GM21360 (cell line): ENCODE data around the gene CLCN1.
"Not testable (repeated sequence)": the region's sequence is repeated elsewhere in the genome, so short reads cannot be mapped to it uniquely, and the experiment has no call there.

Experiments used
- ATAC-seq: cut with Tn5 transposase; IDR thresholded peaks from one replicate; pipeline ENCODE4 v1.9.1; 2021; ENCODE audit warnings: mild to moderate bottlenecking, moderate library complexity; ENCODE audit not compliant: unreplicated experiment

Gene CLCN1

DNA sequence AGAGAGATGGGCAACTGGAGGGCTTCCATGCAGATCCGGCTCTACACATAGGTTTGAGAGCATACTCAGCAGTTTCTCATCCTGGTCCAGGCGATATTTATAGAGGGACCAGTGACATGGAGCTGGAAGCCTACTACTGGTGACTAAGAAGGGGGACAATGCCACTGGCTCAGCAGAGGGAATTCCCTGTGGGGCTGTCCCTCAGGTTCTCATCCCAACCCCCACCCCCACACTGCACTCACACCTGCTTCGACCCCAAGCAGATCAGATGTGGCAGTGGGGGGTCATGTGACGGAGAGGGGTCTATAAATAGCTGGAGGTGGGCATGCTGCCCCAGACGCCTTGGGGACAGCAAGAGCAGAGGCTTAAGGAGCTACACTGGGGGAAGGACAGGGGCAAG is at the start of gene CLCN1:
Gene CLCN1, plus strand, starts transcription at position 336 of the 400 bp plus-strand sequence. CDS start 102 bp downstream, outside the sequence.
- no peak for ATAC-seq

DNA sequence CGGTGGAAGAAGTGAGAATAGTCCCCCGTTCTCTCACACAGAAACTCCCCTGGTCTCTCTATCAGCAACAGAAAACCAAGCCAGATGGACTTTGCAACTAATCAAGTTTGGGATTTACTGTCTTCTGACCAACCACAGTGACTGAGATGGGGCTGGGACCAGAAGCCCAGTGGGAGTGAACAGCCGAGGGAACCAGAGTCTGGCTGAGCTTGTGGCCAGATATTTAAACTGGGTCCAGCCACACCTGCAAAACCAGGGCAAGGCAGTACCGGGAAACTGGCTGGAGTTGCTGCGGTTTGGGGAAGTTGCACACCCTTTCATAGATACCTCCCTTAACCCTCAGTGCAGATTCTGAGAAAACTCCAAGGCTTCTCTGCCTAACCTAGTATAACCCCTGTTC is 46.7 kb upstream of the CLCN1 start:
- ATAC-seq, result no peak

DNA sequence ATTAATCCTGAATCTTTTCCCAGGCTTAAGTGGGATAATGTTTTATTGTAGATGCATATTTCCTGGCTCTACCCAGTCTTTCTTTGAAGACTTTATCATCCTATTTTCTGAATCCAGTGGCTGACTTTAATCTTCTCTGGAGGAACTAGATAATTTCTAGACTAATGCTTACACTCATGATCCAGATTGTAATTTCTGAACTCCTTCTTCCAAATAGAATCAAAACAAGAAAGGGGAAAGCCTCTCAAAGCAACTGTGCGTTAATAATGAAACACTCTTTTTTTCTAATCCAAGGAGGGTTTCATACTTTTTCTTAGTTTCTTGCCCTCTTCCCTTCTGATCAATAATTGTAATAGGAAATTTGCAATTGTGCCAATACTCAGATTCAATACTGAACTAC is 44.7 kb upstream of the CLCN1 start:
- ATAC-seq, result no peak

DNA sequence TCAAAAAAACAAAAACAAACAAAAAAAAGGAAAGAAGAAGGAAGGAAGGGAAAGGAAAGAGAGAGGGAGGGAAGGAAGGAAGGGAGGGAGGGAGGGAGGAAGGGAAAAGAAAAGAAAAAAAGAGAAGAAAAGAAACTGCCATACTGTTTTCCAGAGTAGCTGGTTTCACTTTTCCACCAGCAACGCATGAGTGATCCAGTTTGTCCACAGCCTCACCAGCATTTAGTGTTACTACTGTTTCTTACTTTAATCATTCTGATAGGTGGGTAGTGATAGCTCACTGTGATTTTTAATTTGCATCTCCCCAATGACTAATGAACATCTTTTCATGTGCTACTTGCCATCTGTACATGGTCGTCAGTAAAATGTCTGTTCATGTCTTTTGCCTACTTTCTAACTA is 43.0 kb upstream of the CLCN1 start:
- ATAC-seq, result no peak

DNA sequence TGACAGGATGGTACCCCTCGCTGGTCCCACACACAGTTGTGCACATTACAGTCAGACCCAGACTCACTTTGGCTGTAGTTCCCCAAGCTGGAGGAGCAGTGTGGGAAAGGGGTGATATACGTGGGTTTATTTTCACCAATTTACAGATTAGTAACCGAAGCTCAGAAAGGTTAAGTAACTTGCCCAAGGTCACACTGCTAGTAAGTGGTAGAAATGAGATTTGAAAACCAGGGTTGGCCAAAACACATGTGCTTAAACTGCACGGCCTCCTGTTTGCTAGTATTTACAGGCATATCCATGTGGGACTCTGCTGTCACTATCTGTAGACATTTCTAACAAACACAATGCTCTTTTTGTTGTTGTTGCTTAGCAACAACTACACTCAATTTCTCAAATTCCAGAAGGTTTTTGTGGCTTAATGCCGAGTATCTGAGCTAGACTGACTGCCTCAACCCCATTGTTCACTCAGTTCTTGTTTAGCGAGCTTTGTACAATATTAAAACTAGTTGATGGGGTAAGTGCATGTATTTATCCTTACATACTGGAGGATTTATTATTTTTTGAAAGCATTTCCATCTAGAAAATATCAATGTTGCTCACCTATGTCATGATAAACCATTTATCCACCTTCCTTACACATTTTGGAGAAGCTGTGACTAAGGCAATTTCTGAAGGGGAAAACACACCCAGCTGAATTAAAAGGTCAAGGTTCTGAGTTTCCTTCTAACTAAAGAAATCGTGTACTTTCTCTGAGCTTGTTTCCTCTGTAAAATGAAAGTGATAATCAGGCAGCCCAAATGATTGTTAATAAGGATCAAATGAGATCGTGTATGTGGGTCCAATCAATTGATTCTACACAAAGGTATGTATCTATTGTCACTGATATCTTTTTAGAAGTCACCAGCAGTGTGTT is 36.5 kb upstream of the CLCN1 start:
- ATAC-seq, result no peak

DNA sequence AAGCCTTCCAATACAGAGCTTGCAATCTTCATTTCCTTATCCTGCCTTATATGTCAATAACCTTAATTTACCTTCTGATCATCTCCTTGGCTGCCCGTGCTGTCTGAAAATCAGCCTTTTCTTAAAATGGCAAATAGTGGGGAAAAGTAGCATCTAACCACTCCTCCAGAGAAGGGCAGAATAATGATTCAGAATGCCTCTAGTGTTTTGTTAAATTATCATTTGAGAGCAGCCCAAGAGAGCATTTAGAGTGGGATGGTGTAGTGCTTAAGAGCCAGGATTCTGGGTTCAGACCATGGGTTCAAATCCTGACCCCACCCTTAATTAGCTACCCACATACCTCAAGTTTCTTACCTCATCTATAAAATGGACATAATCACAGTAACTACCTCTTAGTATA is 35.8 kb upstream of the CLCN1 start:
- ATAC-seq, result no peak

DNA sequence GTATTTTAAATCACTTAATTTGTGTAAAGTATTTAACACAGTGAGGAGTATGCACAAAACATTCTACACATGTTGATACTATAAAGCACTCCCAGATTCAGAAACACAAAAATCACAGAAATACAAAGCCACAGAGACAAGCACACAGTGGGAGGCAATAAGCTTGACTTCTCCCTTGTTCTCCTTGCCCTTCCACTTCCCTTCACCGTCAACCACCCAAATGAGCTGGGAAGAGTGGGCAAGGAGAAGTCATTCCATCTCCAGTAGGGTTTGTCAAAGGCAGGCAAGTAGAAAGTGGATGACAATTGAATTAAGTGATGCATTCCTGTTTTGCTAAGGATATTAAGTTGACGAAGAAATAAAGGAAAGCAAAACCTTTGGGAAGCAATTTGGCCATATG is 35.3 kb upstream of the CLCN1 start:
- no peak for ATAC-seq

DNA sequence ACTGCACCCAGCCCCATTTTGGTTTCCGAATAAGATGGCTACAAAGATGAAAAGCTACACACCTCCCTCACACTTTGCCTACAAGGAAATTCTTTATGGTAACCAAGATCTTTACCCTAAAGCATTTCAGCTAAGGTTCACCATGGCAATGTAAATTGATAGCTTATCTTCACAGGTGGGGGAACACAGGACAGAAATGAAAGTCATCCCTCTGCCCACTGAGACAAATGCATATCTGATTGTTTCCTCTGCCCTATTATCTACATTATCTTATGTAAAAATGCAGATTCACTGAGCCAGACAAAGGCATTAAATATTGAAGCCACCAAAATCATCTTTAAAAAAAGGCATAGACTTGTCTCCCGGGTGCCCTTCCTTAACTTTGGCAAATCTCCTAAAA is 34.4 kb upstream of the CLCN1 start:
- ATAC-seq, result no peak

DNA sequence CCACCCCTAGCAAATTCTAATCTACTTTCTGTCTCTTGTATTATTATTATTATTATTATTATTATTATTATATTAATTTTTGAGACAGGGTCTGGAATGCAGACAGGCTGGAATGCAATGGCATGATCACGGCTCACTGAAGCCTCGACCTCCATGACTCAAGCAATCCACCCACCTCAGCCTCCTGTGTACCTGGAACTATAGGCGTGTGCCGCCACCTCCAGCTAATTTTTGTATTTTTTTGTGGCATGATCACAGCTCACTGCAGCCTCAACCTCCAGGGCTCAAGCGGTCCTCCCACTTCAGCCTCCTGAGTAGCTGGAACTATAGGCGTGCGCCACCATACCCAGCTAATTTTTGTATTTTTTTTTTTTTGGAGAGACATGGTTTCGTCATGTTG is 33.8 kb upstream of the CLCN1 start:
- no peak for ATAC-seq

DNA sequence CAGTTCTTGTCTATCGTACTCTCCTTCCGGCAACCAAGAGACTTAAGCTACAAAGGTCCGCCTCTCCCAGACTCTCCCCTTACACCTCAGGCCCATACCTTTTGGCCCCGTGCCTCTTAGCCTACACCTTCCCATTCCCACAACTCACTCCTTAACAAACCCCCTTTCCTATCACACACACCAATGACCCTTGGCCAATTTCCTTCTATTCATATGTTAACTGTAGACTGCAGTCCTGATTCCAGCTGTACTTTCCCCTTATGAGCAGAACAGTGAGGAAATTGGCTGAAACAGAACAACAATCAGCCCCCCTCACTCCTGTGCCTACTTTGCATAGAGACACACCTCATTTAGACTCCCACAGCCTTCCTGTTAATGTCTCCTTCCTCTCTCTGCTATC is 32.5 kb upstream of the CLCN1 start:
- no peak for ATAC-seq

DNA sequence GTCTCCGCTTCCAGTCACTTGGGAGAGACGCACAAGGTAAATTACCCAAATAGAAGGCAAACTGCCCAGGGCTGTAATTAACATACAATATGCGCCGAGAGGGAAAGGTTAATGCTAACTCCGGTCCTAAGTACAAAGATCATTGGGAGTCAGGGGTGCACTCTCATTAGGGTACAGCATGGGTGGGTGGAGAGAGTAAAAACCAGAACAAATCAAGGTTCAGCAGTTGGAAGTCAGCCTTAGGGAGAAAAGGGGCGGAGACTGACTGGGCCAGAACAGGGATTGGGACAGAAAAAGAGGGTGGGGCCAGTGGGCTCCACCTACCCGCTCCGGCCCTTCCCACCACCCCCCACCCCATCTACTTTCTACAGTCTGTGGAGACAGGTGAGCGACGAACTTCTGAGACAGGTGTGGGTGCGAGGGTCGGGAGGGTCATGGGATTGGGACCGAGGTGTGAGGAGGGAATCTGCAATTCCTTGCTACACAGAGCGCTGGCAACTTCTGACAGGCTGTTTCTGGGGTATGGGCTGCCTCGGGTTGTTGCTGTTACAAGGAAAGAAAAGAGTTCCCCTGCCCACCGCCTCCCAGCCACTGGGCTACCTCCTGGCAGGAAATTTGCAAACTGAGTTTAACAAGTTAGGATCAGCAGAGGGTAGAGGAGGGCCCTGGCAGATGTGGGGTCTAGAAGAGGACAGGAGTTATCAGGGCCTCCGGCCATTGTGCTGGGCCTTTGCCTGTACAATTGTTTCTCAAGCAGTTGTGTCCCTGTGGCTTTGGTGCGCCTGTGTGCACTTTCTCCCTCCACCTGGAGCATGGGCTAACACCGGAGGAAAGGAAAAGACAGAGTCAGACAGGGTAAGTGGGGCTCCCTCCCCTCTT is 31.1 kb upstream of the CLCN1 start, which contains the start of gene TMEM139:
Gene TMEM139, plus strand, starts transcription at position 368 of the 879 bp plus-strand sequence. CDS start 1,000 bp downstream, outside the sequence.
- ATAC-seq, result no peak

DNA sequence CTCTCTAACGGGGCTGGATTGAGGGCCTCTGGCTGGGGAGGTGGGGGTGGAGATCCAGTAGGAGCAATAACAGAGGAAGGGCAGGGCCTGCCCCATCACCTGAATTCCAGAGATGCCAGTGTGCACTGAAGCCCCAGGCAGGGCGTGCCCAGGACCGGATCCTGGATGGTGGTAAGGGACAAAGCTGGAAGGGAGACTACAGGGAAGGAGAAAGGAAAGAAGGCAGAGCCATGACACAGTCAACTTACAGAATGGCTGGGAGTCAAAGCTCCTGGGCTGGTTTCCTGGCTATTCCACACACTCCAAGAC is 30.5 kb upstream of the CLCN1 start:
- ATAC-seq, result no peak

DNA sequence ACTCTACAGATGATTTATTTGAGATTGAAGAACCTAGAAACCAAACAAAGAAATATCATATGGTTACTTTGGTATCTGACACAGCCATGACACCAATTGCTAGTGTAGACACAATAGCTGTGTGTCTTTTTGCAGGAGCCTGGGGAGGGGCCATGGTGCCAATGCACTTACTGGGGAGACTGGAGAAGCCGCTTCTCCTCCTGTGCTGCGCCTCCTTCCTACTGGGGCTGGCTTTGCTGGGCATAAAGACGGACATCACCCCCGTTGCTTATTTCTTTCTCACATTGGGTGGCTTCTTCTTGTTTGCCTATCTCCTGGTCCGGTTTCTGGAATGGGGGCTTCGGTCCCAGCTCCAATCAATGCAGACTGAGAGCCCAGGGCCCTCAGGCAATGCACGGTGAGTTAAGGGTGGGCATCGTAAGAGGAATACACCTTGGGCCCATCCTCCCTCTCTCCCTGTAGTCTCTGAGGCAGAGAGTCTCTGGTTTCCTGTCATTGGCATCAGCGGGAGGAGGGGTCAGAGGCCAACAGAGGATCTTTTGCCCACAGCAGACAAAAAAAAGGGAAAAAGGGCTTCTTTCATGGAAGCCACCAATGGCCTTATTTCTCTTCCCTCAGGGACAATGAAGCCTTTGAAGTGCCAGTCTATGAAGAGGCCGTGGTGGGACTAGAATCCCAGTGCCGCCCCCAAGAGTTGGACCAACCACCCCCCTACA is 29.9 kb upstream of the CLCN1 start:
- no peak for ATAC-seq

DNA sequence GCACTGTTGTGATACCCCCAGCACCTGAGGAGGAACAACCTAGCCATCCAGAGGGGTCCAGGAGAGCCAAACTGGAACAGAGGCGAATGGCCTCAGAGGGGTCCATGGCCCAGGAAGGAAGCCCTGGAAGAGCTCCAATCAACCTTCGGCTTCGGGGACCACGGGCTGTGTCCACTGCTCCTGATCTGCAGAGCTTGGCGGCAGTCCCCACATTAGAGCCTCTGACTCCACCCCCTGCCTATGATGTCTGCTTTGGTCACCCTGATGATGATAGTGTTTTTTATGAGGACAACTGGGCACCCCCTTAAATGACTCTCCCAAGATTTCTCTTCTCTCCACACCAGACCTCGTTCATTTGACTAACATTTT is 29.4 kb upstream of the CLCN1 start:
- no peak for ATAC-seq

DNA sequence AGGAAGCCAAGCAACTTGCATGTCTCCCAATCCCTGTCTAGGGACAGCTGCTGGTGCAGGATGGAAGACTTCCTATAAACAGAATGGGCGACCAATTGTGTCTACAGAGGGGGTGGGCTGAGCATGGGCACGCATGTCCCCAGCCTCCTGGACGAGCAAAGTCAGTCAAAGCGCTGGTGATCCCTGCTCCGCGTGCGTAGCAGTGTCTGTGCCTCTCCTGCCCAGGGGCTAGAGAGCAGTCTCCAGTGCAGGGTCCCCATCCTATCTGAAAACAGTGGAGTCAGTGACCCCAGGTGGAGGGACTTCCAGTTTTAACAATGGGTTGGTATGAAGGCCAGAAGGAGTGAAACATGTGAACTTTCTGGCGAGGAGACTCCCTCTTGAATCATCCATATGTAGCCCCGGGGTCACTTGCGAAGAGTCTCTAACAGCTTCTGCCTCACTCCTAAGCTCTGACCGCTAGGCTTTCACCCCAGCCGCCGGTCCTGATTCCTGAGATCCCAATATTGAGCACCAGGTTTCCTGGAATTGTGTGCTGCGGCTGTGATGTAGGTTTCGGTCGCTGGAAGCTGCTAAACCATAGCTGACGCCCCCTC is 28.5 kb upstream of the CLCN1 start:
- no peak for ATAC-seq

DNA sequence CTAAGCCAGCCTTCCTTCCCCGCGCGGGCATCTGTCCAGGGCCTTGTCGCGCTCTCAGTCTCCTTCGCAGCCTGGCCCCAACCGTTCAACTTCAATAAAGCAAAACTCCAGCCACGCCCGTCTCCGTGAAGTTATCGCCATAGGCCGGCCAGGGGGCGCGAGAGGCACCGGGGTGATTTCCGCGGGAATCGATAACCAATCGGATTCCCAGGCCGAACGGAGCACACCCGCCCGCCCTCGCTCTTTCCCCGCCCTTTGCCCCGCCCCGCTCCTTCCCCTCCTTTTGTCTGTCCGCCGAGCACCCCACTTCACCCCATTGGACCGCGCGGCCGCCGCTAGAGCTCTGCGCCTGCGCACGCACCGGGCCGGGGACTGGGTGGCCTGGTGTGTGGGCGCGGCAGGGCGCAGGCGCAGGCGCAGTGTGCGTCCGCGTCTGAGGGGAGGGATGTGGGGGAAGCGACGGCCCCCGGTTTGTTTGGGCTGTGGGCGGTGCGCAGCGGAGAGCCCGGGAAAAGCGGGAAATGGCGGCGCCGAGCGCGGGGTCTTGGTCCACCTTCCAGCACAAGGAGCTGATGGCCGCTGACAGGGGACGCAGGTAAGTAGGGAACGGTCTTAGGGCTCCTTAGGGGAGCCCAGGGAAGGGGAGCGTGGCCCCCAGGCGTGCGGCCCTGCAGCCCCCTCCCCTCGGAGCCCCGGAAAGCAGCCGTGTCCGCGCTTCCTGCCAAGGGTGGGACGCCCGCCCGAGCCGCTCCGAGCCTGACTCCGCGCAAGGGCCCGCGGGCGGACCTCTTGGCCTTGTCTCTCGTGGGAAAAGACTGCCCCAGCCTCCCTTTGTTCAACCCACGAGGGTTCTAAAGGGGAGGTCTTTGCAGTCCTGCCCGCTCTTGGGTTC is 27.7 kb upstream of the CLCN1 start, which contains the start of gene CASP2:
Gene CASP2, plus strand, starts transcription at position 417 of the 892 bp plus-strand sequence. Its CDS starts 105 bp downstream, at position 522.
- peak; percentile 95 for ATAC-seq

DNA sequence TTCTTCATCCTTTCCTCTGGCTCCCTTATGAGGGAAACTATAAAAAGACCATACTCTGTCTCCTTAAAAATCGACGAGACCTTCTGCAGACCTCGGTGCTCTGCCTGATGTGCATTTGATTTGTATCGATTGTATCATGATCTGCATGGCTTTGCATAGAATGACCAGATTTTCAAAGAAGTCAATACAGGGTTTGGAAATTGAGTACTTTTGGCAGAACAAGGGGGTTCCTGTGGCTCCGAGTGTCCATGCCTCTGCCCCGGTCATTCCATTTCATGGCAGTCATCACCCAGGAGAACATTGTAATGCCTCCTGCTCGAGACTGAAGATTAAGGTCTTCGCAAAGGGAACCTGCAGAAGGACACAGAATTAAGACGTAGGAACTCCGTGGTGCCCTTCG is 27.1 kb upstream of the CLCN1 start:
- ATAC-seq, result no peak

DNA sequence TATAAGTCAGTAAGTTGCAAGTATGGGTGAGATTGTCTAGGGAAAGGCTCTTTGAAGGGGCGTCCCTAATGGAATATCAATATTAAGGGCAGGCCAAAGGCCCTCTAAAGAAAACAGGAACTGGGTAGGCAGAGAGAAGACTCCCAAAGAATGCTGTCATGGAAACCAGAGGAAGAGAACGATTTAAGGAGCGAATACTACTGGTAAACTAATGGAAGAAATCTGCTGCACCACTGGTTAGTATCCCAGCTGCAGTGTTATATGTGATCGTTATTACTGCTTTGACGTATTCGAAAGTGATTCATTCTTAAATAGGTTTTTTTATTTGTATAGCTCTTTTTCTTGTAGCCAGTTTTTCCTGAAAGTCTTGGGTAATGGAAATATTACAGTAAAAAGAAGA is 26.5 kb upstream of the CLCN1 start:
- no peak for ATAC-seq

DNA sequence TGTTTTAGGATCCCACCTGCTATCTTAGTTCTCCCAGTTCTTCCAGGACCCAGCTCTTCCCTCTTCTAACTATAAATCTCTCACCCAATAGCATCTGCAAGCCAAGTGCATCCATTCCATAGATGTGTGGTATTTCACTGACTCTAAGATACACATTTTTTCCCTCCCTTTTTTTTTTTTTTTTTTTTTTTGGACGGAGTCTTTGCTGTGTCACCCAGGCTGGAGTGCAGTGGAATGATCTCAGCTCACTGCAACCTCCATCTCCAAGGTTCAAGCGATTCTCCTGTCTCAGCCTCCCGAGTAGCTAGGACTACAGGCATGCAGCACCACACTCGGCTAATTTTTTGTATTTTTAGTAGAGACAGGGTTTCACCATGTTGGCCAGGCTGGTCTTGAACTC is 26.0 kb upstream of the CLCN1 start:
- ATAC-seq, result not testable (repeated sequence)

DNA sequence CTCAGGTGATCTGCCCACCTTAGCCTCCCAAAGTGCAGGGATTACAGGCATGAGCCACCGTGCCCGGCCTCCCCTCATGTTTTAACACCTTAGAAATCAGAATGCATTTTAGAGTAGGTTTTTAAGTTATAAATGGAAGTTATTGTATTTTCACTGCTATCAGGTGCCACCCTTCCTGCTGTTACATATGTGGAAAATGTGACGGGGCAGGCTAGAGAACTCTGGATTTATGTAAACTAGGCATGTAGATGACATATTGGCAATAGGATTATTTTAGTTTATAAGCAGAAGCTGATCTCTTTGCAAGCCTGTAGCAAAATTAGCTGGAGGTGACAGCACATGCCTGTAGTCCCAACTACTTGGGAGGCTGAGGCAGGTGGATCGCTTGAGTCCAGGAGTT is 25.6 kb upstream of the CLCN1 start:
- ATAC-seq, result no peak
